HepG2 (cell line): Measurements from ENCODE around the gene YBX2. TPM values are rescaled to one million over a fixed set of nuclear protein-coding genes. Genes with fewer than 3 reads are reported as not detected.

ENCODE experiments used
- FOSL2 ChIP-seq: sonication (generic); formaldehyde crosslinking; IDR thresholded peaks from 2 replicates; pipeline ENCODE4 v1.4.0; 2020; ENCODE audit warnings: missing genetic modification reagents
- GPBP1L1 ChIP-seq: sonication (generic); formaldehyde crosslinking; IDR thresholded peaks from 2 replicates; pipeline ENCODE4 v1.5.0; 2020; ENCODE audit warnings: mild to moderate bottlenecking, missing genetic modification reagents
- ISL2 ChIP-seq: sonication (generic); formaldehyde crosslinking; IDR thresholded peaks from 2 replicates; pipeline ENCODE4 v1.5.0; 2020; ENCODE audit warnings: missing genetic modification reagents
- KLF16 ChIP-seq, 2 experiments: sonication (generic) in 1 of 2; formaldehyde crosslinking in 1 of 2; IDR thresholded peaks; 2 replicates each; pipeline versions ENCODE4 v1.6.1 to v1.8.0; 2016 to 2023; ENCODE audit warnings: missing genetic modification reagents in 2 of 2, missing compliant biosample characterization in 1 of 2
- MBD4 ChIP-seq: IDR thresholded peaks from 2 replicates; pipeline ENCODE4 v1.6.1; 2012; ENCODE audit warnings: low read length, inconsistent platforms, borderline replicate concordance
- NCOR1 ChIP-seq: fragments of 200-600 bp; sonication (generic); IDR thresholded peaks from 2 replicates; pipeline ENCODE4 v1.7.0; 2017; ENCODE audit warnings: antibody characterized with exemption, low read length, borderline replicate concordance
- NKX3-1 ChIP-seq: sonication (generic); formaldehyde crosslinking; IDR thresholded peaks from 2 replicates; pipeline ENCODE4 v1.5.0; 2020; ENCODE audit warnings: missing genetic modification reagents
- PBX2 ChIP-seq: IDR thresholded peaks from 2 replicates; pipeline ENCODE4 v1.6.1; 2016; ENCODE audit warnings: control low read depth
- RERE ChIP-seq: IDR thresholded peaks from 2 replicates; pipeline ENCODE4 v1.6.1; 2016; ENCODE audit warnings: low read depth, missing genetic modification reagents, missing compliant biosample characterization
- RFXANK ChIP-seq: IDR thresholded peaks from 2 replicates; pipeline ENCODE4 v1.6.1; 2016
- SMAD3 ChIP-seq: sonication (generic); formaldehyde crosslinking; IDR thresholded peaks from 2 replicates; pipeline ENCODE4 v1.4.0; 2020; ENCODE audit warnings: missing genetic modification reagents
- SRF ChIP-seq: IDR thresholded peaks from 2 replicates; pipeline ENCODE4 v1.6.1; 2011; ENCODE audit warnings: mild to moderate bottlenecking, low read depth, low read length, moderate library complexity
- SUZ12 ChIP-seq: fragments of 150-350 bp; IDR thresholded peaks from 2 replicates; pipeline ENCODE4 v1.6.1; 2014; ENCODE audit warnings: low read depth, low read length
- TERF1 ChIP-seq: sonication (generic); formaldehyde crosslinking; IDR thresholded peaks from 2 replicates; pipeline ENCODE4 v1.8.0; 2022; ENCODE audit warnings: mild to moderate bottlenecking, missing genetic modification reagents, moderate library complexity
- XBP1 ChIP-seq: sonication (generic); formaldehyde crosslinking; IDR thresholded peaks from 2 replicates; pipeline ENCODE4 v1.5.0; 2020; ENCODE audit warnings: missing genetic modification reagents
- ZBTB38 ChIP-seq: sonication (generic); formaldehyde crosslinking; IDR thresholded peaks from 2 replicates; pipeline ENCODE4 v1.5.1; 2020; ENCODE audit warnings: mild to moderate bottlenecking, missing genetic modification reagents
- ZNF136 ChIP-seq: sonication (generic); formaldehyde crosslinking; IDR thresholded peaks from 2 replicates; pipeline ENCODE4 v1.8.1; 2022; ENCODE audit warnings: low read depth, mild to moderate bottlenecking, moderate library complexity, missing genetic modification reagents
- ZNF232 ChIP-seq: sonication (generic); formaldehyde crosslinking; IDR thresholded peaks from 2 replicates; pipeline ENCODE4 v1.4.0; 2020; ENCODE audit warnings: missing genetic modification reagents, borderline replicate concordance
- ZNF251 ChIP-seq: sonication (generic); formaldehyde crosslinking; IDR thresholded peaks from 2 replicates; pipeline ENCODE4 v1.9.0; 2021; ENCODE audit warnings: mild to moderate bottlenecking, missing genetic modification reagents
- ZNF3 ChIP-seq: IDR thresholded peaks from 2 replicates; pipeline ENCODE4 v1.7.0; 2017; ENCODE audit warnings: inconsistent platforms
- ZNF329 ChIP-seq: sonication (generic); formaldehyde crosslinking; IDR thresholded peaks from 2 replicates; pipeline ENCODE4 v1.9.0; 2021; ENCODE audit warnings: low read depth, mild to moderate bottlenecking, missing genetic modification reagents
- ZNF552 ChIP-seq: sonication (generic); formaldehyde crosslinking; IDR thresholded peaks from 2 replicates; pipeline ENCODE4 v1.9.0; 2022; ENCODE audit warnings: missing genetic modification reagents, mild to moderate bottlenecking, borderline replicate concordance
- polyA plus RNA-seq, 8 experiments: library from polyadenylated mRNA; depleted of rRNA in 3 of 8; stranded (reverse) in 7 of 8; unstranded in 1 of 8; fragments of >200 nt; fragmentation: Illumina TruSeq in 4 of 8; extraction: Trizol in 4 of 8; gene quantifications; 2 replicates each; pipeline versions ENCODE4 v1.2.1 to v1.2.3, GENCODE V29; 2011 to 2016; ENCODE audit warnings: low read depth in 4 of 8, missing spikeins in 1 of 8, mixed read lengths in 1 of 8; ENCODE audit not compliant: insufficient read depth in 1 of 8
- total RNA-seq, 5 experiments: library from RNA; depleted of rRNA; stranded (reverse); fragments of >200 nt; fragmentation: Illumina TruSeq; extraction: Trizol; gene quantifications; 2 replicates each; pipeline ENCODE4 v1.2.3, GENCODE V29; 2016; ENCODE audit warnings: low read depth in 1 of 5

YBX2 gene
- total and polyA plus RNA-seq, 2 of the 13 experiments (the other 11 are each of a cell fraction or from before 2014, with no cell fraction given): 0.12 to 0.22 TPM

- TF ChIP-seq RERE (CRISPR knock-in tag) (no peak), ZNF329 (peak; percentile 25; the same call in 1 of the 2 replicates), KLF16 (CRISPR knock-in tag; IDR thresholded peaks at IDR 0.05) (0 out of 4 replicates have a peak, but pooled peaks of 1 of the 2 experiments have one; percentile 8), SUZ12 (no peak), SMAD3 (no peak), RFXANK (CRISPR knock-in tag) (no peak), GPBP1L1 (CRISPR knock-in tag) (no peak), PBX2 (CRISPR knock-in tag) (no peak), NKX3-1 (CRISPR knock-in tag) (no peak), TERF1 (CRISPR knock-in tag) (no peak), FOSL2 (CRISPR knock-in tag) (no peak; the same call in none of the 2 replicates), XBP1 (CRISPR knock-in tag) (no peak), ZNF232 (no peak), NCOR1 (no peak), SRF (no peak), ISL2 (no peak), ZBTB38 (CRISPR knock-in tag) (no peak; the same call in 1 of the 2 replicates), ZNF3 (CRISPR knock-in tag) (no peak), MBD4 (no peak), ZNF552 (CRISPR knock-in tag) (no peak), ZNF136 (CRISPR knock-in tag) (no peak), ZNF251 (CRISPR knock-in tag) (no peak)
Observed at GRCh38 chr17:7241783-7242716, 52.4 kb downstream of the YBX2 start, which contains the start of gene GABARAP (continued).
